Gastroesophageal sphincter (tissue), 3 donors: ENCODE measurements around the gene ADD3.

Experiments used
- EP300 ChIP-seq: sonication (generic); formaldehyde crosslinking; IDR thresholded peaks from one replicate; pipeline ENCODE4 v1.6.1; 2017; ENCODE audit warnings: antibody characterized with exemption, mild to moderate bottlenecking
- POLR2A ChIP-seq, 2 donors: fragments of 450-650 bp; IDR thresholded peaks; one replicate each; pipeline ENCODE4 v1.6.1; 2017; ENCODE audit warnings: antibody characterized with exemption in 2 of 2, mild to moderate bottlenecking in 2 of 2, moderate library complexity in 1 of 2
- POLR2AphosphoS5 ChIP-seq: sonication (generic); formaldehyde crosslinking; IDR thresholded peaks from one replicate; pipeline ENCODE4 v1.6.1; 2017; ENCODE audit warnings: antibody characterized with exemption
- TF ChIP-seq, protein P1 (sequence below), 4 experiments: fragments of 200-600 bp in 2 of 4; fragments of 450-650 bp in 2 of 4; sonication (generic) in 1 of 4; IDR thresholded peaks; one replicate each; pipeline ENCODE4 v1.5.1; 2017 to 2019; ENCODE audit warnings: antibody characterized with exemption in 4 of 4, mild to moderate bottlenecking in 2 of 4, moderate library complexity in 2 of 4

DNA sequence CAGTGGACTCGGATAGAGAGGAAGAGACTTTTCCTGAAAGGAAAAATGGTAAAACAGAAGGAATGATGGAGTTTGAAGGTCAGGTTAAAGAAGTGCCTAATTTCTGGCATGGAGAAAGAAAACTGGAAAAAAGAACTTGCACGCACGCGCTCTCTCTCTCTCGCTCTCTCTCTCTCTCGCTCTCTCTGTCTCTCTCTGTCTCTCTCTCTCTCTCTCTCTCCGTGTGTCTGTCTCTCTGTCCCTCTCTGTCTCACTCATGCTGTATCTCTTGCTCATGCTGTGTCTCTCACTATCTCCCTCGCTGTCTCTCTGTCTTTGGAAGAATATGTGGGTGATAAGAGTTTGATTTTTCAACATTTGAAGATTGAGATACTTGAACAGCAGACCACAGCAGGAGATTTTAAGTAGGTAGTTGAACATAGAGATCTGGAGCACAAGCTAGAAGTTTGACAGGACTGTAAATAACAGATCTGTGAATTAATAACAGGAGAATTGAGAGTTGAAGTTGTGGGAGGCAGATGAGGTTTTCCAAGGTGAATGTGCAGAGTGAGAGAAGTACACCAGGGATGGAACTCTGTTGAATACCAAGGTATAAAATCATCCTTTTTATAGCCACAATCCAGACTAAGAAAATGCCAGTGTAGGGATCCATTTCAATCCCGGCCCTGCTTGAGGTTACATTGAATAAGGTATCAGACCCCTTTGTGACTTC, 33.1 kb downstream of the ADD3 start:
- TF ChIP-seq, protein P1, sequence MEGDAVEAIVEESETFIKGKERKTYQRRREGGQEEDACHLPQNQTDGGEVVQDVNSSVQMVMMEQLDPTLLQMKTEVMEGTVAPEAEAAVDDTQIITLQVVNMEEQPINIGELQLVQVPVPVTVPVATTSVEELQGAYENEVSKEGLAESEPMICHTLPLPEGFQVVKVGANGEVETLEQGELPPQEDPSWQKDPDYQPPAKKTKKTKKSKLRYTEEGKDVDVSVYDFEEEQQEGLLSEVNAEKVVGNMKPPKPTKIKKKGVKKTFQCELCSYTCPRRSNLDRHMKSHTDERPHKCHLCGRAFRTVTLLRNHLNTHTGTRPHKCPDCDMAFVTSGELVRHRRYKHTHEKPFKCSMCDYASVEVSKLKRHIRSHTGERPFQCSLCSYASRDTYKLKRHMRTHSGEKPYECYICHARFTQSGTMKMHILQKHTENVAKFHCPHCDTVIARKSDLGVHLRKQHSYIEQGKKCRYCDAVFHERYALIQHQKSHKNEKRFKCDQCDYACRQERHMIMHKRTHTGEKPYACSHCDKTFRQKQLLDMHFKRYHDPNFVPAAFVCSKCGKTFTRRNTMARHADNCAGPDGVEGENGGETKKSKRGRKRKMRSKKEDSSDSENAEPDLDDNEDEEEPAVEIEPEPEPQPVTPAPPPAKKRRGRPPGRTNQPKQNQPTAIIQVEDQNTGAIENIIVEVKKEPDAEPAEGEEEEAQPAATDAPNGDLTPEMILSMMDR (IDR thresholded peaks at IDR 0.05) = no peak
- TF ChIP-seq POLR2A (IDR thresholded peaks at IDR 0.05) (no peak), EP300 (no peak), POLR2AphosphoS5 (no peak)
